Ishikawa (cell line): ENCODE results near the gene BMP8A.
A peak's percentile ranks its signal among the peaks of the same experiment; 100 is the strongest.

ENCODE experiments used
- CEBPB ChIP-seq: IDR thresholded peaks from 2 replicates; pipeline ENCODE4 v1.6.1; 2012
- CREB1 ChIP-seq: IDR thresholded peaks from 2 replicates; pipeline ENCODE4 v1.6.1; 2012; ENCODE audit warnings: low read depth
- EGR1 ChIP-seq: IDR thresholded peaks from 2 replicates; pipeline ENCODE4 v1.6.1; 2012
- EP300 ChIP-seq: IDR thresholded peaks from 2 replicates; pipeline ENCODE4 v1.6.1; 2012; ENCODE audit warnings: borderline replicate concordance
- FOXM1 ChIP-seq: IDR thresholded peaks from 2 replicates; pipeline ENCODE4 v1.6.1; 2012; ENCODE audit warnings: low read depth, borderline replicate concordance
- MAX ChIP-seq: IDR thresholded peaks from 2 replicates; pipeline ENCODE4 v1.6.1; 2012
- NFIC ChIP-seq: IDR thresholded peaks from 2 replicates; pipeline ENCODE4 v1.6.1; 2012
- RAD21 ChIP-seq: IDR thresholded peaks from 2 replicates; pipeline ENCODE4 v1.6.1; 2012; ENCODE audit warnings: low read depth
- REST ChIP-seq: IDR thresholded peaks from 2 replicates; pipeline ENCODE4 v1.6.1; 2012; ENCODE audit warnings: low read depth, mild to moderate bottlenecking
- TAF1 ChIP-seq: IDR thresholded peaks from 2 replicates; pipeline ENCODE4 v1.6.1; 2012; ENCODE audit warnings: low read depth, mild to moderate bottlenecking
- TCF12 ChIP-seq: IDR thresholded peaks from 2 replicates; pipeline ENCODE4 v1.6.1; 2012; ENCODE audit warnings: low read depth
- TEAD4 ChIP-seq: IDR thresholded peaks from 2 replicates; pipeline ENCODE4 v1.6.1; 2012
- USF1 ChIP-seq: IDR thresholded peaks from 2 replicates; pipeline ENCODE4 v1.6.1; 2012
- YY1 ChIP-seq: IDR thresholded peaks from 2 replicates; pipeline ENCODE4 v1.6.1; 2012; ENCODE audit warnings: low read depth
- ZBTB7A ChIP-seq: IDR thresholded peaks from 2 replicates; pipeline ENCODE4 v1.6.1; 2012; ENCODE audit warnings: low read depth

The BMP8A gene

GRCh38 chr1:39508857-39509305 lies 17.4 kb downstream of the BMP8A start:
- TF ChIP-seq CEBPB (no peak), YY1 (no peak), USF1 (no peak), ZBTB7A (no peak), EGR1 (no peak), EP300 (no peak), CREB1 (no peak), TAF1 (no peak), NFIC (no peak), REST (no peak), FOXM1 (no peak), MAX (no peak), TEAD4 (no peak), RAD21 (no peak), TCF12 (no peak)

- TF ChIP-seq EGR1 (no peak), USF1 (no peak), CREB1 (no peak), CEBPB (no peak), TAF1 (no peak), NFIC (no peak), EP300 (no peak), YY1 (no peak), ZBTB7A (no peak), REST (no peak), TCF12 (no peak), TEAD4 (no peak), RAD21 (no peak), MAX (no peak), FOXM1 (no peak)
Observed at GRCh38 chr1:39509360-39510009, 18.0 kb downstream of the BMP8A start.

- TF ChIP-seq YY1 = 0 out of 2 replicates have a peak, but pooled peaks have one; percentile 36
Observed at GRCh38 chr1:39514710-39515124, 23.3 kb downstream of the BMP8A start.

- TF ChIP-seq YY1 (no peak), NFIC (no peak), CREB1 (no peak), USF1 (no peak), TAF1 (no peak), ZBTB7A (no peak), TCF12 (no peak), TEAD4 (no peak)
Observed at GRCh38 chr1:39522661-39523567, 31.5 kb downstream of the BMP8A start.

- TF ChIP-seq TEAD4 (no peak), MAX (no peak), REST (no peak), CREB1 (no peak), FOXM1 (no peak), RAD21 (no peak), CEBPB (no peak), NFIC (no peak), ZBTB7A (no peak), TAF1 (no peak), USF1 (no peak), TCF12 (no peak), EGR1 (no peak), EP300 (no peak), YY1 (no peak)
Observed at GRCh38 chr1:39524171-39524570, 32.7 kb downstream of the BMP8A start.
